ENCODE data around the gene ATG12.
"Not testable (repeated sequence)": the region's sequence is repeated elsewhere in the genome, so short reads cannot be mapped to it uniquely, and the experiment has no call there.

Gene ATG12

DNA sequence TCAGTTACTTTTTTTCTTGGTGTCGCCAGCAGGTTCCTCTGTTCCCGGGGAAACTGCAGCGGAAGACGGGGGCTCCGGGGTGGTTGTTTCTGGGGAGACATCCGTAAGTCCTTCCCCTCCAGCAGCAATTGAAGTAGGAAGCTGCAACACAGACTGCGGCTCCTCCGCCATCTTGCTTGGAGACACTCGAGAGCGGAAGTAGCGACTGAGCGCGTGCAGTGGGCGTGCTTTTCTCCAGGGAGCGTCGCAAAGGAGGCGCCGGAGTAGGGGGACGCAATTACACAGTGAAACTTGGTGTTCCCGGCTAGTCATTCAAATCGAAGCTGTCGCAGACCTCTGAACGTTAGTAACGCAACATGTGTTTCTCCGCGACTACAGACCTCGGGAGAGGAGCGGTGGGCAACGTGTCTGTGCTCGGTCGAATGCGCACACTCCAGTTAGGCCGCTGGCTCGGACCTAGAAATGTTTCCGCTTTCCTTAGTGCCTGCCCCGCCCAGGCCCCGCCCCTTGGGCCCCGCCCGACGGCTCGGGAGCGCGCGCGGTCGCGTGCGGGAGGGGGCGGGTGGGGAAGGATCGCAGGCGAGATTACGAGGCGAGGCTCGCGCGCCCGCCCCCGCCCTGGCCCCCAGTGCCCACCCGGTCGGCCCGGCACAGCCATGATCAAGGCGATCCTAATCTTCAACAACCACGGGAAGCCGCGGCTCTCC lies at the start of gene ATG12, which contains the start of gene AP3S1:
Gene ATG12, minus strand, starts transcription at position 184 of the 707 bp plus-strand sequence. Its CDS starts 13 bp downstream, at position 171.
Gene AP3S1, plus strand, starts transcription at position 554 of the 707 bp plus-strand sequence. Its CDS starts 103 bp downstream, at position 657.
- DNase-seq (ENCODE audit: insufficient read length, low spot score) (peak; percentile 79), FAIRE-seq (peak; percentile 74)

DNA sequence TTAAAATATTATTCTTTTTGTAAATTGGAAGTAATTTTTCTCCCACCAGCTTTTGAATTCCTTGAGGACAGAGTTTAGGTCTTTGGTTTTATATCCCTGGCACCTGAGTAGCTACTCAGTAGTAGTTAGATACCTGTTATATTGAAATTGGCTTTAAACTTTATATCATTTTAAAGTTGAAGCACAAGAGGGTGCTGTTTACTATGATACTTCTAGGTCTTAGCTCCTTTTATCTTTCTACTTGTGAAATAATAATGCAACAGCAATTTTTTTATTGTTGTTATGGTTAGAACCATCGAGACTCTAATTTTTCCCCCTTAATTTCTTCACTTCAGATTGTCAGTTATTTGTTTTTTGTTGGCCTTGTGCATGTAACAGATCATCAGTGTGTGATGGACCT lies 46.7 kb upstream of the ATG12 start:
- DNase-seq (ENCODE audit: insufficient read length, low spot score), result no peak
- no peak for FAIRE-seq

DNA sequence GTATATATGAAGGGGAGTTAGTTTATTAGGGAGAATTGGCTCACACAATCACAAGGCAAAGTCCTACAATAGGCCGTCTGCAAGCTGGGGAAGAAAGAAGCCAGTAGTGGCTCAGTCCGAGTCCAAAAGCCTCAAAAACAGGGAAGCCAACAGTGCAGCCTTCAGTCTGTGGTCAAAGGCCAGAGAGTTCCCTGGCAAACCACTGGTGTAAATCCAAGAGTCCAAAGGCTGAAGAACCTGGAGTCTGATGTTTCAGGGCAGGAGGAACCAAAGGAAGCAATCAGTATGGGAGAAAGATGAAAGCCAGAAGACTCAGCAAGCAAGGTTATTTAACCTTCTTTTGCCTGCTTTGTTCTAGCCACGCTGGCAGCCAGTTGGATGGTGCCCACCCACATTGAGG lies 43.8 kb upstream of the ATG12 start:
- not testable (repeated sequence) for DNase-seq (ENCODE audit: insufficient read length, low spot score); FAIRE-seq

DNA sequence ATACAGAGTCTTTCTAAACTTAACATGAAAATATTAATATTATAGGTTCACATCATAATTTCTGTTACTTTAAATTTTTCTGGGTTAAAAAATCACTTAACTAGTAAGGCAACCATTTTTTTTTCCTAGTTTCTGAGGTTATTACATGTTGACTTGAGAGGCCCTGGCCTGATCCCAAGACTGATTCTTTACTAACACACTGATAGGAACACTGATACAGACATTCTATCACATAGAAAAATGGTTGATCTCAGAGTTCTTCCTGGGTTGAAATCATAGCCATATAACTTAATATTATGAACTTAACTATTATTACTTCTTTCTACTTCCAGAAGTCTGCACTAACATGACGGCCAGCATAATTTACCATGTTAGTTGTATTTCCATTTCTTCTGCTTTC lies 43.3 kb upstream of the ATG12 start:
- FAIRE-seq (no peak), DNase-seq (ENCODE audit: insufficient read length, low spot score) (no peak)

DNA sequence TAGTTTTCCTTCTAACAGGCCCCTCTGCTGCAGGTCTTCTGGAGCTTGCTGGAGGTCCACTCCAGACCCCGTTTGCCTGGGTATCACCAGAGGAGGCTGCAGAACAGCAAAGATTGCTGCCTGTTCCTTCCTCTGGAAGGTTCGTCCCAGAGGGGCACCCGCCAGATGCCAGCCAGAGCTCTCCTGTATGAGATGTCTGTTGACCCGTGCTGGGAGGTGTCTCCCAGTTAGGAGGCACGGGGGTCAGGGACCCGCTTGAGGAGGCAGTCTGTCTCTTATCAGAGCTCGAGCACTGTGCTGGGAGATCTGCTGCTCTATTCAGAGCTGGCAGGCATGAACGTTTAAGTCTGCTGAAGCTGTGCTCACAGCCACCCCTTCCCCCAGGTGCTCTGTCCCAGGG lies 41.1 kb upstream of the ATG12 start:
- FAIRE-seq; DNase-seq (ENCODE audit: insufficient read length, low spot score): not testable (repeated sequence)

DNA sequence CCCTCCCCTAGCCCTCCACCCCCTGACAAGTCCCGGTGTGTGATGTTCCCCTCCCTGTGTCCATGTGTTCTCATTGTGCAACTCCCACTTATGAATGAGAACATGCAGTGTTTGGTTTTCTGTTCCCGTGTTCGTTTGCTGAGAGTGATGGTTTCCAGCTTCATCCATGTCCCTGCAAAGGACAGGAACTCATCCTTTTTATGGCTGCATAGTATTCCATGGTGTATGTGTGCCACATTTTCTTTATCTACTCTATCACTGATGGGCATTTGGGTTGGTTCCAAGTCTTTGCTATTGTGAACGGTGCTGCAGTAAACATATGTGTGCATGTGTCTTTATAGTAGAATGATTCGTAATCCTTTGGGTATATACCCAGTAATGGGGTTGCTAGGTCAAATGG lies 36.0 kb upstream of the ATG12 start:
- not testable (repeated sequence) for FAIRE-seq; DNase-seq (ENCODE audit: insufficient read length, low spot score)

DNA sequence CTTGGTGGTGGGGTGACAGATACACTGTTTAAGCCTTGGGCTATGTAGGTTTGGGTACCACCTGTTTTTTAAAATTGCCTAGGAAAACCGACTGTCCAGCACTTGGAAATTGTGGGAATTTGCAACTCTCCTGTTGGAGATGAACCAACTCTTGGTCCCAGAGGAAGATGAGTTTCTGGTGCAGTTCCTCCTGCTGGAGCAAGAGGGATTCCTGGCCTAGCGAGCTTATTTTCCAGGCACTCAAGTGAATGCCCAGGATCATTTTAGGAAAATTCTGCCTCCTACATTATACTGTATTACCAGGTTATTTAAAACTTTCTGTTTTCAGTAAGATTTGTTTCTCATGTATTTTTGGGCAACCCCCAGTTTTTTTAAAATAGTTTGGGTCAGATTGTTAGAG lies 34.1 kb upstream of the ATG12 start:
- FAIRE-seq, result no peak
- no peak for DNase-seq (ENCODE audit: insufficient read length, low spot score)

DNA sequence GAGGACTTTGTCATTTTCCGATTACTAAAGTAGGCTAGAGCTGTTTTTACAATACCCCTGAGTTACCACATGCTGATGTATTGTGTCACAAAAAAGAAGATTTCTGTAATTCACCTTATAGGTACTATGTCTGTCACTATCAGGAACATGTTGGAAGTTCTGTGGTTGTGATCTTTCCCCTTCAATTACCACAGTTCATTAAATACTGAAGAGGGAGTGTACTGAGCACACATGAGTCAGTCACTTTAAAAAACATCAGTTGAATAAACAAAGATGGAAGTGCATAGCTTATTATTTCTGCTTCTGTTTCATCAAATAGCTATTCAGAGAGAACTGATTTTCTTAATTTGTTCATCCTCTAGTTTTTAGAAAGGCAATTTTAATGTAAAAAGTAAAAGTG lies 32.0 kb upstream of the ATG12 start:
- FAIRE-seq (no peak), DNase-seq (ENCODE audit: insufficient read length, low spot score) (no peak)

DNA sequence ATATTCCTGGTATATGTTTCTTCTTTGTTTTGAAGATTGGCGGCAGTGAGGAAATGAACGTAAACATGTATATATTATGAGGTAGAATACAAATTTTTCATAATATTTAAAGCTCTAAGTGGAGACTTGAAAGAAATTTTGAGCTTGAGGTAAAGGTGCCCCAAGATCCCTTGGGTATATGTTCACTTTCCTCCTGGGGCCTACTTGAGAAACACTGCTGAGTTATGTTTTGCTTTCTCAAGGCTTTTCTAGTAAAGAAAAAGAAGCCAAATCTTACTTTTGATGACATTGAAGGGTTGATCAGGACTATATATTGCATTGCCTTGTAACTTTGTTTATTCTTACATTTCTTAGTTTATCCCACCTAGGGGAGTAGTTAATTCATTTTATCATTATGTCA lies 31.1 kb upstream of the ATG12 start:
- no peak for FAIRE-seq
- no peak for DNase-seq (ENCODE audit: insufficient read length, low spot score)

DNA sequence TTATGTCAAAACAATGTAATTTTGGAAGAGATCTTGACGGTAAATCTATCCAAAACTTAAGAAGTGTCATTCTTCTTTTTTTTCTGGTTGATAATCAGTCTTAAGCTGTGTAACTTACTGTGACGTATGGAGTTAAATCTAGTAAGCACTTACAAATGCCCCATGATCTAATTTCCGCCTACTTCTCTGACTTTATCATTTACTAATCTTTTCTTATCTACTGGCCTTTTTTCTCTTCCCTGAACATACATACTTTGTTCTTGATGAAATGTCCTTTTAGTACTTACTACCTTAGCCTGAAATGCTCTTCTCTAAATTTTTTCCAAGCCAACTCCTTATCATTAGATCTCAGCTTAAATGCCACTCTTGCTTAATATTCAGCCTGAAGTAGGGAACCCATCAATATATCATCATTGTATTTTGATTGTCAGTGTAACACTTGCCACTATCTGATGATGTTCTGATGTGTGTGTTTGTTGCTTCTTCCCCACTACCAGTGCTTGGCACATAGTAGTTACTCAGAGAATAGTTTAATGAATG lies 28.0 kb upstream of the ATG12 start:
- FAIRE-seq (no peak), DNase-seq (ENCODE audit: insufficient read length, low spot score) (no peak)

DNA sequence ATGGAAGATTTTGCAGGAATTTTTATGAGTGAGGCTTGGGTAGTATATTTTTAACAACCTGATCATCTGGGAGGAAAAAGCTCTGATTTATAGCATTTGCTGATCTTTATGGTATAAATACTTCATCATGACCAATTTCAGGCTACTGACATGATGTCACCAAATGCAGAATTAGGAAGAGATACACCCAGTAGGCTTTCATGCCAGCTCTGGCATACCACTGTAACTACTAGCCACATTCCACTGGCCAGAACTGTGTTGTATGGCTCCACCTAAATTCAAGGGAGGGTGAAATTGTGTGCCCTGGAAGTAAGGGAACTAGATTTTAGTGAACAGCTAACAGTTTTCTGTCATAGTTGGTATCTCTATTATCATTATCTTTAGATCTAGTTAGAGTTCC lies 18.0 kb upstream of the ATG12 start:
- DNase-seq (ENCODE audit: insufficient read length, low spot score), result no peak
- FAIRE-seq, result no peak

DNA sequence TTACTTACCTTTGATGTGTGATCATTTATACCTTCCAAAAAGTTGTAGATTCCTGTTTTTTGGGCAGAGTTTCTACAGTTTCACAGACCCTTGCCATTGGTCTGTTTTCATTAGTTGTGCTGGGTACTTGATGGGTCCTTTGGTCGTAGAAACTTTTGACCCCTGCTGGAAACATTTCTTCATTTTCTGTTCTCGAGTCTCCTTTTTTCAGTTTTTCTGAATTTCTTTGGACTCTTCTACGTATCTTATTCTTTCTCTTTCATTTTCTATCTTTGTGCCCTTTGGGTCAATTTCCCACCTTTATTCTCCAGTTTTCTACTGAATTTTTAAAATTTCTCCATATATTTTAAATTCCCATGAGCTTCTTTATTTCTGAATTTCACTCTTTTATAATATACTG lies 17.0 kb upstream of the ATG12 start:
- DNase-seq (ENCODE audit: insufficient read length, low spot score) (no peak), FAIRE-seq (no peak)

DNA sequence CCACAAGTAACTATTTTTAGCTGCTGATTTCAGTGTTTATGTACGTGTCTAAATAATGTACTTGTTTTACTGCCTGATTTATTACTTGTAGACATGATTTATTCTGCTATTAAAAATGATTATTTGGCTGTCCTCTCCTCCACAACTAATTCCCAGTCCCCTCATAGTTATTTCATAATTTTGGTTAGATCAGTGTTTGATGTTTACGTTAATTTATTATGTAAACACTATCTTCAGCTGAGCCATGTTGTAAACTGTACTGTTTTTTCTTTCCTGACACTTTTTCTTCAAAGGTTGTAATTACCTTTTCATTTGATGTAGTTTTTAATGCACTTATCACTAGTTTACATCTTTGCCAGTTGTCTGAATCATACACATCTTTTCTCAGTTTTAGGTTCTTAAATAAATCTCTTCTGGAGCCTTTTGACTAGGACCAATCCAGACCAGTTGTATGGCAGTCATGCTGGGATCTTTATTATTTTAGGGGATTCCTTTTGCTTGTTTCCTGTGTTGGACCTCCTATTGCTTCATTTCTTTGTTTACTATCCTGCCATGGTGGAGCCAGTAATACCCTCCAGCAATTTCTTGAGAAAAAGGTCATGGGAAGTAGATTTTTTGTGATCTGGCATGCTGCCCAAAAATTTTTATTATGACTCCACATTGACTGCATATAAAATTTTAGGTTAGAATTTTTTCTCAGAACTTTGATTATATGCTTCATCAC lies 16.4 kb upstream of the ATG12 start:
- FAIRE-seq (no peak), DNase-seq (ENCODE audit: insufficient read length, low spot score) (peak; percentile 31)

DNA sequence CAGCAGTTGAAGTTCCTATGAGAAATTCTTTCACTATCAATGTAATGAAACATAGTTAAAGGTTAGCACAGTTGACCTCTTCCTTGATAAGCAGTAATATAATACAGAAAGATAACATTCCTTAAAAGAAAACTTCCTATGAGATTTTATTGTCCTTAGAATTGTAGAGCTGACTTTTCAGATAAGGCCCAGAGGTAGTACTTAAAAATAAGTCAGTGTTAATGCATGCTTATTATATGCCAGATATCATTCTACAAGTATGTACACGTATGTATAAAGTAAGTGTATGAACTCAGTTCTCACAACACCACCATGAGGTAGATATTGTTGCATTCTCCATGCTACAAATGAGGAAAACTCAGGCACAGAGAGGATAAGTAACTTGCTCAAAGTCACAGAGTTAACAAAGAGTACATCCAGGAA lies 15.7 kb upstream of the ATG12 start:
- FAIRE-seq, result no peak

DNA sequence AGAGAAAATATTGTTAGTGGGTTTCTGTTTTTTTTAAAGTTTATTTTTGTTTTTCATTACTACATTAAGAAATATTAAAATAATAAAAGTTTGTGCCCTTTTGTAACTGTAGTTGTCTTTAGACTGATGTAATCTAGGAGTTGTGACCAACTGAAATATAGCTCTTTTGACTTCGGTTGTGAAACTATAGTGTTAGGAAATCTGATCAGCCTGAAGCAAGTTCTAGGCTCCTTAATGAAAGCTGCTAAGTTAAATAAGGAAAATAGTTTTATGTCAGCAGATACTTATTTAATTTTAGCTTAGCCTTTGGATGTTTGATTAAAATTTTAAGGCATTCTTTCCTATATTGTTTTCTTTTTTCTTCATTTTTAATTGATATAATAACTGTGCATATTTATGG lies 14.6 kb upstream of the ATG12 start:
- DNase-seq (ENCODE audit: insufficient read length, low spot score) (no peak), FAIRE-seq (no peak)

More for the DNA sequence above, 15.7 kb upstream of the ATG12 start:
- no peak for DNase-seq (ENCODE audit: insufficient read length, low spot score)

DNA sequence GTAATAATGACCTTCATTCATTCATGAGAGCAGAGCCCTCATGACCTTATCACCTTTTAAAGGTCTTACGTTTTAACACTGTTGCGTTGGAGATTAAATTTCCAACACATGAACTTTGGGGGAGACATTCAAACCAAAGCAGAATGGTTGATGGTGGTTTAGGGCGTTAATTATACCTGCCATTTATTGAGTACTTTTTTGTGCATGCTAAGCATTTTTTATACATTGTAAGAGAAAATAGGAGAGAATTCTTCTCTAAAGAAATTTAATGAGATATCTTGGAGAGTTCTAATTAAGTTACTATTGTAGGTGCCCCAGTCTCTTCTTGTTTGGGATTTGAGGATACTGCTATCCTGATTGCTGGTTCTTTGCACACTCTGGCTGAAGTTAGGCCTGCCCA lies 12.8 kb upstream of the ATG12 start:
- DNase-seq (ENCODE audit: insufficient read length, low spot score), result no peak
- no peak for FAIRE-seq

DNA sequence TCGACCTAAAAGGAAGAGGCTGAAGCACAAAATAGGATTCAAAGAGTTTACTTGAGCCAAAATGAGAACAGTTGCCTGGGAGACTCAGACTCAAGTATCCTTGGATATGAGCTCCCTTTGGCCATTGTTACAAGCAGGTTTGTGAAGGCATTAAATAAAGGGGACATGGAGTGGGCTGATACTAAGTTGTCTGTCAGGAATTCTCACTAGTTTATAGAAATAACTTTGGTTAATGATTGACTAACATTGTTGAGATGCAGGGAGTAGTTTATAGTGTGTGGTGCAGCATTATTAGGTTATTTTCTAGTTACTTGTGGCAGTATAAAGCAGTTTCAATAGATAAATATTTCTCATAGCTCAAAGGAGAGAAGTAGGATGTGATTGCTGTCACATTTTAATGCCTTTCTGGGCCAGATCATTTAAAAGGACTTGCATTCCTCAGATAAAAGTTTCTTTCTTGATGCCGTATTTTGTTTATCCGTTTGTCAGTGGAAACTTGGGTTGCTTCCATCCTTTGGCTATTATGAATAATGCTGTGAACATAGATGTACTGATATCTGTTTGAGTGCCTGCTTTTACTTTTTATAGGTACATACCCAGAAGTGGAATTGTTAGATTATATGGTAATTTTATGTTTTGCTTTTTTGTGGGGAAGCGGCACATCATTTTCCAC lies 9.5 kb upstream of the ATG12 start:
- FAIRE-seq (no peak), DNase-seq (ENCODE audit: insufficient read length, low spot score) (no peak)

DNA sequence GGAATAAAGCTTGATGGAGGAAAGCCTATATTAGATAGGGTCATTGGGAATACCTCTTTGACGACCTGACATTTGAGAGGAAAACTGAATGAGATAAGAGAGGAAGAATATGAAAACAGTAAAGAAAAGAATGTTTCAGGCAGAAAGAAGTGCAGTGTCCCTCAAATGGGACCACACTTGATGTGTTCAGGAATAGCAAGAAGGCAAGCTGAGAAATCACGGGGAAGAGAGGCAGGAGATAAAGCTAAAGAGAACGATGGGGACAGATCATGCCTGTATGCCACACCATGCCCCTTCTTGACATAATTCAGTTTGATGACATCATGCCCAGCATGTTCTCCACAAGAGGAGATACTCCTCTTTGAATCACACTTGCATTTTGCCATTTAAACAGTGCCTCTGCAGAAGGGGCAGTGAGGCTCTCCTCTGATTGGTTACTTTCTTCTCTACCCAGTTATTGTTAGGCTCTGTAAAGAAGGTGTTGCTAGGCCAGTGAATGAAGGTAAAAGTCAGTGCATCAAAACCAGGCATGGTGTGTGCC lies 8.0 kb upstream of the ATG12 start:
- no peak for FAIRE-seq
- no peak for DNase-seq (ENCODE audit: insufficient read length, low spot score)

DNA sequence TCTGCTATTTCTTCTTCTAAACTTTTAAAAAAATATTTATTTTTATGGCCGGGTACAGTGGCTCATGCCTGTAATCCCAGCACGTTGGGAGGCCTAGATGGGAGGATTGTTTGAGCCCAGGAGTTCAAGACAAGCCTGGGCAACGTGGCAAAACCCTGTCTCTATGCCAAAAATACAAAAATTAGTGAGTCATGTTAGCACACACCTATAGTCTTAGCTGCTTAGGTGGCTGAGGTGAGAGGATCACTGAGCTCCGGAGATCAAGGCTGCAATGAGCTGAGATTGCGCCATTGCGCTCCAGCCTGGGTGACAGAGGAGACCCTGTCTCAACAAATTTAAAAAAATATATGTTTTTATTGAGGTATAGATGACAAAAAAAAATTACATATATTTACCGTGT lies 5.9 kb upstream of the ATG12 start:
- FAIRE-seq, result no peak
- no peak for DNase-seq (ENCODE audit: insufficient read length, low spot score)

DNA sequence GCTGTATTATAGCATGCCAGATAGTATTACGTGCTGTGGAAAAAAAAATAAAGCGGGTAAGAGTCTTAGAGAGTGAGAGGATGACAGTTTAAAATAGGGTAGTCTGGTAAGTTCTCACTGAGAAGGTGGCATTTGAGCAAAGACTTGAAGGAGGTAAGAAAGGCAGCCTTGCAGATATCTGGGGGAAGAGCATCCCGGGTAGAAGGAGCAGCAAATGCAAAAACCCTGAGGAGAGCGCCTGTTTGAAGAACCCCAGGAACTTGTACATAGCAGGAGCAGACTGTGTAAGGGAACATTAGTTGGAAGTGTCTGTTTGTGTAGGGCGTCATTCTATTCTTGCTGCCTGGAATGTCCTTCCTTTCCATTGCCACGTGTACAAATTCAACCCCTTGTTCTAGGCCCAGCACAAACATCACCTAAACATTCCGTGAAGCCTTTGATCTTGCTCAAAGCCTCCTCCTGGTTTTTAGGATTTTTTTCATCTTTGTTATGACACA lies 3.0 kb upstream of the ATG12 start:
- DNase-seq (ENCODE audit: insufficient read length, low spot score) (no peak), FAIRE-seq (no peak)
